ENCODE measurements around the gene SLC19A1.

The SLC19A1 gene

GRCh38 chr21:45513741-45514310 lies 28.4 kb downstream of the SLC19A1 start:
- in situ Hi-C loops (cut with HindIII; ENCODE audit: low pct_ligation_motif_present, low pct_unique_long_range_greater_than_20kb, low sequenced_read_pairs) = no loop called here
- DNase-seq = no peak

- in situ Hi-C loops (cut with HindIII; ENCODE audit: low pct_ligation_motif_present, low pct_unique_long_range_greater_than_20kb, low sequenced_read_pairs) = no loop called here
- no peak for DNase-seq
These were observed 29.1 kb downstream of the SLC19A1 start for GRCh38 chr21:45513003-45513717.

- no peak for DNase-seq
- in situ Hi-C loops (cut with HindIII; ENCODE audit: low pct_ligation_motif_present, low pct_unique_long_range_greater_than_20kb, low sequenced_read_pairs) = no loop called here
These were observed 29.6 kb downstream of the SLC19A1 start for GRCh38 chr21:45512626-45513002.

- in situ Hi-C loops (cut with HindIII; ENCODE audit: low pct_ligation_motif_present, low pct_unique_long_range_greater_than_20kb, low sequenced_read_pairs) = no loop called here
- DNase-seq = no peak
These were observed 30.4 kb downstream of the SLC19A1 start for GRCh38 chr21:45511661-45512431.

- in situ Hi-C loops (cut with HindIII; ENCODE audit: low pct_ligation_motif_present, low pct_unique_long_range_greater_than_20kb, low sequenced_read_pairs) = no loop called here
- DNase-seq = no peak
These were observed 31.2 kb downstream of the SLC19A1 start for GRCh38 chr21:45511007-45511406.

GRCh38 chr21:45510466-45510955 lies 31.7 kb downstream of the SLC19A1 start:
- in situ Hi-C loops (cut with HindIII; ENCODE audit: low pct_ligation_motif_present, low pct_unique_long_range_greater_than_20kb, low sequenced_read_pairs) = no loop called here
- no peak for DNase-seq

GRCh38 chr21:45509566-45510465 lies 32.4 kb downstream of the SLC19A1 start:
- in situ Hi-C loops (cut with HindIII; ENCODE audit: low pct_ligation_motif_present, low pct_unique_long_range_greater_than_20kb, low sequenced_read_pairs) = no loop called here
- DNase-seq = no peak

- DNase-seq = no peak
- in situ Hi-C loops (cut with HindIII; ENCODE audit: low pct_ligation_motif_present, low pct_unique_long_range_greater_than_20kb, low sequenced_read_pairs) = no loop called here
These were observed 33.4 kb downstream of the SLC19A1 start for GRCh38 chr21:45508607-45509565.

- in situ Hi-C loops (cut with HindIII; ENCODE audit: low pct_ligation_motif_present, low pct_unique_long_range_greater_than_20kb, low sequenced_read_pairs) = no loop called here
These were observed 34.2 kb downstream of the SLC19A1 start for GRCh38 chr21:45507888-45508508.

GRCh38 chr21:45507523-45507875 lies 34.7 kb downstream of the SLC19A1 start:
- in situ Hi-C loops (cut with HindIII; ENCODE audit: low pct_ligation_motif_present, low pct_unique_long_range_greater_than_20kb, low sequenced_read_pairs) = no loop called here
- DNase-seq = no peak

More at GRCh38 chr21:45507888-45508508, 34.2 kb downstream of the SLC19A1 start:
- no peak for DNase-seq

GRCh38 chr21:45506836-45507522 lies 35.3 kb downstream of the SLC19A1 start:
- in situ Hi-C loops (cut with HindIII; ENCODE audit: low pct_ligation_motif_present, low pct_unique_long_range_greater_than_20kb, low sequenced_read_pairs) = no loop called here
- no peak for DNase-seq

- DNase-seq = no peak
- in situ Hi-C loops (cut with HindIII; ENCODE audit: low pct_ligation_motif_present, low pct_unique_long_range_greater_than_20kb, low sequenced_read_pairs) = no loop called here
These were observed 35.9 kb downstream of the SLC19A1 start for GRCh38 chr21:45506241-45506817.

GRCh38 chr21:45505416-45506021 lies 36.7 kb downstream of the SLC19A1 start:
- DNase-seq = no peak
- in situ Hi-C loops (cut with HindIII; ENCODE audit: low pct_ligation_motif_present, low pct_unique_long_range_greater_than_20kb, low sequenced_read_pairs) = no loop called here

- in situ Hi-C loops (cut with HindIII; ENCODE audit: low pct_ligation_motif_present, low pct_unique_long_range_greater_than_20kb, low sequenced_read_pairs) = no loop called here
These were observed 37.5 kb downstream of the SLC19A1 start for GRCh38 chr21:45504516-45505415.

GRCh38 chr21:45504021-45504515 lies 38.2 kb downstream of the SLC19A1 start:
- in situ Hi-C loops (cut with HindIII; ENCODE audit: low pct_ligation_motif_present, low pct_unique_long_range_greater_than_20kb, low sequenced_read_pairs) = no loop called here
- DNase-seq = no peak

More at GRCh38 chr21:45504516-45505415, 37.5 kb downstream of the SLC19A1 start:
- DNase-seq = no peak

All from ACHN (cell line).